K562 (cell line): ENCODE measurements around the gene UTS2R. TPM values are rescaled to one million over a fixed set of nuclear protein-coding genes. Genes with fewer than 3 reads are reported as not detected.
A peak's percentile ranks its signal among the peaks of the same experiment; 100 is the strongest.

Experiments
- ATAC-seq: fragments of 200-7000 bp; cut with Tn5 transposase; 3 replicates; pipeline ENCODE4 v1.9.1; 2020; ENCODE audit warnings: moderate library complexity
- BruUV-seq: library from RNA; stranded (reverse); fragments of 400-500 nt; replicated peaks from 2 replicates; lab custom pipeline; 2021; lab: Mats Ljungman, UMichigan
- CTCF ChIA-PET: fragments of 300-600 bp; formaldehyde crosslinking; extraction: SDS; loops from one replicate; lab custom pipeline; 2021; ENCODE audit warnings: low intra/inter-chr PET ratio; lab: Yijun Ruan, JAX
- POLR2A ChIA-PET: fragments of 300-600, 350-650 bp; sonication (Branson Sonifier 250); formaldehyde crosslinking; extraction: SDS; loops from one replicate; lab custom pipeline; 2021; ENCODE audit warnings: antibody characterized with exemption, inconsistent platforms; lab: Yijun Ruan, JAX
- DNase-seq, 4 experiments: peaks; one replicate each; pipeline versions ENCODE4 v3.0.0 to v3.0.0-alpha.2; 2011 to 2018; ENCODE audit warnings: low spot score in 3 of 4, mixed read lengths in 3 of 4; ENCODE audit errors: extremely low read depth in 1 of 4
- FAIRE-seq: peaks from 2 replicates; lab custom pipeline; 2011; peaks lifted over from hg19 to GRCh38; lab: Jason Lieb, UNC
- H2AFZ ChIP-seq: 2 replicates; pipeline ENCODE4 v1.6.0; 2011; ENCODE audit warnings: low read depth, low read length, control low read depth, inconsistent platforms
- H3K27ac ChIP-seq: fragments of 200-600 bp; 3 replicates; pipeline ENCODE4 v1.8.0; 2011; ENCODE audit warnings: low read depth, mild to moderate bottlenecking, control low read depth, inconsistent platforms, low read length, moderate library complexity, mixed read lengths; ENCODE audit errors: extremely low read depth
- H3K27me3 ChIP-seq, 2 experiments: fragments of 300-600 bp in 1 of 2; 2 replicates in 1 of 2; 3 replicates in 1 of 2; pipeline versions ENCODE4 v1.6.0 to v1.8.0; 2011; ENCODE audit warnings: inconsistent platforms in 2 of 2, low read length in 2 of 2, mild to moderate bottlenecking in 1 of 2, mixed read lengths in 1 of 2, moderate library complexity in 1 of 2; ENCODE audit not compliant: control insufficient read depth in 2 of 2, insufficient read depth in 2 of 2
- H3K36me3 ChIP-seq: fragments of 300-600 bp; 3 replicates; pipeline ENCODE4 v1.8.0; 2011; ENCODE audit warnings: mild to moderate bottlenecking, low read length, inconsistent platforms; ENCODE audit not compliant: control insufficient read depth, insufficient read depth
- H3K4me1 ChIP-seq, 2 experiments: fragments of 200-600 bp in 1 of 2; replicated peaks in 1 of 2; 2 replicates in 1 of 2; 3 replicates in 1 of 2; pipeline versions ENCODE4 v1.5.1 to v1.8.0; 2011; ENCODE audit warnings: inconsistent platforms in 2 of 2, low read length in 2 of 2, mild to moderate bottlenecking in 1 of 2, mixed read lengths in 1 of 2, moderate library complexity in 1 of 2; ENCODE audit not compliant: control insufficient read depth in 2 of 2, insufficient read depth in 2 of 2
- H3K4me2 ChIP-seq: 2 replicates; pipeline ENCODE4 v1.6.1; 2011; ENCODE audit warnings: low read length, control low read depth, inconsistent platforms, mixed read lengths; ENCODE audit not compliant: insufficient read depth
- H3K4me3 ChIP-seq: fragments of 200-600 bp; sonication (generic), shearing (Covaris generic); 2 replicates; pipeline ENCODE4 v1.5.1; 2016; ENCODE audit warnings: control low read depth, inconsistent platforms
- H3K79me2 ChIP-seq: fragments of 200-600 bp; 3 replicates; pipeline ENCODE4 v1.8.0; 2011; ENCODE audit warnings: low read length, inconsistent platforms; ENCODE audit not compliant: control insufficient read depth, insufficient read depth
- H3K9ac ChIP-seq, 2 experiments: 2 replicates each; pipeline versions ENCODE4 v1.6.0 to v1.6.1; 2011; ENCODE audit warnings: low read depth in 2 of 2, low read length in 2 of 2, control low read depth in 1 of 2, inconsistent platforms in 1 of 2, mild to moderate bottlenecking in 1 of 2, mixed read lengths in 1 of 2; ENCODE audit not compliant: insufficient read depth in 1 of 2
- H3K9me1 ChIP-seq: one replicate; pipeline ENCODE4 v1.6.0; 2011; ENCODE audit warnings: inconsistent platforms, mild to moderate bottlenecking, low read length, moderate library complexity; ENCODE audit not compliant: control insufficient read depth, insufficient read depth
- H3K9me3 ChIP-seq: replicated peaks from 2 replicates; pipeline ENCODE4 v1.5.1; 2011; ENCODE audit warnings: low read depth, low read length, inconsistent platforms; ENCODE audit not compliant: control insufficient read depth, insufficient read depth
- H4K20me1 ChIP-seq: replicated peaks from 2 replicates; pipeline ENCODE4 v1.6.1; 2011; ENCODE audit warnings: low read length, inconsistent platforms, mixed read lengths; ENCODE audit not compliant: control insufficient read depth, insufficient read depth
- ZKSCAN1 ChIP-seq: fragments of 150-350 bp; IDR thresholded peaks from 2 replicates; pipeline ENCODE4 v1.6.1; 2016; ENCODE audit warnings: low read depth, low read length
- WGBS: fragments of 100-300 bp; shearing (Covaris generic); methylation state at CpG from one replicate; pipeline ENCODE4 v1.1.6; 2016; ENCODE audit warnings: low coverage, mixed read lengths; ENCODE audit not compliant: insufficient coverage; ENCODE audit errors: missing lambda C conversion rate; 5-methylcytosine and 5-hydroxymethylcytosine counted together
- in situ Hi-C: fragments of 300-500 bp; cut with MboI; formaldehyde crosslinking; loops from 4 replicates; pipeline ENCODE4 v1.15.0; 2018; ENCODE audit warnings: inconsistent platforms, mixed read lengths
- intact Hi-C: fragments of 100-400 bp; cut with micrococcal nuclease; formaldehyde crosslinking; loops from 2 replicates; pipeline ENCODE4 v1.14.2; 2022
- polyA plus RNA-seq, 8 experiments: library from polyadenylated mRNA; depleted of rRNA in 4 of 8; stranded (reverse) in 5 of 8; unstranded in 3 of 8; fragments of >200 nt; fragmentation: Nextera tagmentation in 2 of 8; fragmentation: Illumina TruSeq in 1 of 8; extraction: Ambion mirVana in 2 of 8; extraction: Trizol in 1 of 8; gene quantifications; 2 replicates each; pipeline versions ENCODE4 v1.2.1 to v1.2.3, GENCODE V29; 2011 to 2014; ENCODE audit warnings: inconsistent platforms in 1 of 8, missing spikeins in 1 of 8
- total RNA-seq, 7 experiments: library from RNA; depleted of rRNA in 6 of 7; stranded (reverse); fragments of >200 nt in 6 of 7; fragmentation: Illumina TruSeq in 2 of 7; extraction: Trizol in 2 of 7; gene quantifications; 2 replicates each; pipeline versions ENCODE4 v1.2.1 to v1.2.3, GENCODE V29; 2011 to 2021; ENCODE audit warnings: low replicate concordance in 1 of 7
- TF ChIP-seq, protein P1 (sequence below): sonication (generic); formaldehyde crosslinking; IDR thresholded peaks from 2 replicates; pipeline ENCODE4 v1.8.1; 2023; ENCODE audit warnings: mild to moderate bottlenecking, missing genetic modification reagents

The UTS2R gene
- total and polyA plus RNA-seq, 9 of the 15 experiments (the other 6 are each of a cell fraction or from before 2014, with no cell fraction given) = 0.22 TPM; not detected in 8

DNA sequence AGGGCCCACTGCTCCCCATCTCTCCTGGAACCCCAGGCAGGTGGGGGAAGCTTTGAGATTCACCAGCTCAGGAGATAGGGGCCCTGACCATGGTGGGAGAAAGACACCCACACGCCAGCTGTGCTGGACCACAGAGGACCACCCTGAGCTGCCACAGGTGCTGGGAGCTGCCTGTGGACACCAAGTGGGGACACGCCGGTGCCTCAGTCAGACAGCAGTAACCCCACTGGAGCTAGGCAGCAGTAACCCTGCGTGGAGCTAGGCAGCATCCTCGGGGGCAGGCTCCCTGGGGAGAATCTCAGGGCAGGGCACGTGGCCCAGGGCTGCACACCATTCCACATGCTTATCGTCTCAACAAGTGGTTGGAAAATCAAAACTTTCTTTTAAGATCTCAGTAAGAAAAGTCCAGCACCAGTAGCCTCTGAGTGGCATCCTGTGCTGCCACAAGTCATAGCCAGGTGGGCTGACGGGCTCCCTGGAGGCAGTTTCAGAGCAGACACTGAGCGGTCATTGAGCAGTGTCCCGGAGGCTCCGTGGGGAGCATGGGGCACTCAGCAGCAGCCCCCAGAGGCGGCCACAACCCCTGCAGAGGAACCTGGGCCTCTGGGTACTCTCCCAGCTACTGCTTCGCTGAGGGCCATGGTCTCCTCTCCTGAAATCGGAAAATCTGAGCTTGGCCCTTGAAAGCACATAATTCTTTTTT lies 38.6 kb downstream of the UTS2R start:
- CTCF ChIA-PET = no interaction called here
- 86% methylated on average over 13 of the region's 14 CpGs for WGBS
- FAIRE-seq (no peak), DNase-seq (no peak), ATAC-seq (no peak)
- Histone ChIP-seq H3K9me3 (no peaks in the 10 kb centered on the region), H3K27me3 (no peaks in the 10 kb centered on the region), H3K79me2 (peaks cover 15% of the 10 kb centered on the region; the same call in 2 of the 3 replicates), H3K4me3 (no peak overlapping the region), H3K4me1 (peaks cover 0 to 31% of the 10 kb centered on the region in 2 experiments; a peak in 3 of 5 replicates), H4K20me1 (peaks cover 4% of the 10 kb centered on the region), H3K9me1 (peaks cover 5% of the 10 kb centered on the region), H3K27ac (no peak overlapping the region), H3K4me2 (no peak overlapping the region), H3K9ac (peak overlapping the region in 1 of 2 experiments; percentile 70; a peak in 2 of 4 replicates), H3K36me3 (peaks cover 19% of the 10 kb centered on the region; the same call in 2 of the 3 replicates), H2AFZ (no peak overlapping the region)
- no peak for TF ChIP-seq ZKSCAN1
- TF ChIP-seq, protein P1, sequence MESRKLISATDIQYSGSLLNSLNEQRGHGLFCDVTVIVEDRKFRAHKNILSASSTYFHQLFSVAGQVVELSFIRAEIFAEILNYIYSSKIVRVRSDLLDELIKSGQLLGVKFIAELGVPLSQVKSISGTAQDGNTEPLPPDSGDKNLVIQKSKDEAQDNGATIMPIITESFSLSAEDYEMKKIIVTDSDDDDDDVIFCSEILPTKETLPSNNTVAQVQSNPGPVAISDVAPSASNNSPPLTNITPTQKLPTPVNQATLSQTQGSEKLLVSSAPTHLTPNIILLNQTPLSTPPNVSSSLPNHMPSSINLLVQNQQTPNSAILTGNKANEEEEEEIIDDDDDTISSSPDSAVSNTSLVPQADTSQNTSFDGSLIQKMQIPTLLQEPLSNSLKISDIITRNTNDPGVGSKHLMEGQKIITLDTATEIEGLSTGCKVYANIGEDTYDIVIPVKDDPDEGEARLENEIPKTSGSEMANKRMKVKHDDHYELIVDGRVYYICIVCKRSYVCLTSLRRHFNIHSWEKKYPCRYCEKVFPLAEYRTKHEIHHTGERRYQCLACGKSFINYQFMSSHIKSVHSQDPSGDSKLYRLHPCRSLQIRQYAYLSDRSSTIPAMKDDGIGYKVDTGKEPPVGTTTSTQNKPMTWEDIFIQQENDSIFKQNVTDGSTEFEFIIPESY (CRISPR knock-in tag) = no peak
- no TSS peak for BruUV-seq
- intact Hi-C loops (loop anchor here (10.0 kb wide), 1 partner anchor 145 kb away; no protein-coding TSS in a partner anchor), in situ Hi-C loops (no loop called here)
- POLR2A ChIA-PET = interaction anchor here (1.0 to 1.5 kb wide), 2 partner anchors 10 to 52 kb away, joined by 3 to 5 read pairs; no protein-coding TSS in a partner anchor
